GM19397 (cell line): ENCODE results near the gene RASSF4.

Source experiments
- ATAC-seq: cut with Tn5 transposase; IDR thresholded peaks from one replicate; pipeline ENCODE4 v1.9.1; 2021; ENCODE audit warnings: mild to moderate bottlenecking, moderate library complexity; ENCODE audit not compliant: unreplicated experiment

Gene RASSF4

DNA sequence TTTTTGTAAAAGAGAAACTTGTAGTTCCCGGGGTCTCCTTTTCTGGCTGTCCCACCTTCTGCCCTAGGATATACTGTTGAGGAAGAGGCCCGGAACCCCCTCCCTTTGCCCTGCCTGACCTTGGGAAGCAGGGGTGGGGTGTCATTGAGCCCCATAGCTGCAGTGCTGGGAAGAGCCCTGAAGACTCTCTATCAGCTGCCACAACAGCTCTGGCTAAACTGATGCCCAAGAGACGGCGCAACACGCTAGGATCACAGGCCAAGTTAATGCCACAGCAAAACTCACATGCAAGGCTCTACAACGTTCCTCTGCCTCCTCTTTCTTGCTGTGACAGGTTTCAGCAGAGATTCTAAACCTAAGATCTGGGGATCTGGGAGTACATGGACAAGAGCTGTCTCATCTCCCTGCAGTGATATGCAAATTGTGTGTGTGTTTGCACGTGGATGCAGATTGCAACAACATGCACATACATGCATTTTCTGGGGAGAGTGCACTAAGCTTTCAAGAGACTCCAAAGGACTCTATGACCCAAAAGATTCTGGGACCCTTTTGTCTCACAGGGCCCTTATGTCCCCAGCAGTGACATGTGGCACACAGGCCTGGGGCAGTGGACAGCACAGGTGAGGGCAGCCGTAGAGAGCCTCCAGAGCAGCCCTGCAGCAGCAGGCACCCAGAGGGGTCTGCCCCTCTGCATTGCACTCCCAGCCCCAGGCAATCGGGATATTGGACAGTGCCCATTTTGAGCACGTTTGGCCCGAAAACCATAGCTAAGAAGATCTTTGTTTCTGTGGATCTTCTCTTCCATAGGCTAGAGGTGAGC, 2.5 kb downstream of the RASSF4 start:
- no peak for ATAC-seq

DNA sequence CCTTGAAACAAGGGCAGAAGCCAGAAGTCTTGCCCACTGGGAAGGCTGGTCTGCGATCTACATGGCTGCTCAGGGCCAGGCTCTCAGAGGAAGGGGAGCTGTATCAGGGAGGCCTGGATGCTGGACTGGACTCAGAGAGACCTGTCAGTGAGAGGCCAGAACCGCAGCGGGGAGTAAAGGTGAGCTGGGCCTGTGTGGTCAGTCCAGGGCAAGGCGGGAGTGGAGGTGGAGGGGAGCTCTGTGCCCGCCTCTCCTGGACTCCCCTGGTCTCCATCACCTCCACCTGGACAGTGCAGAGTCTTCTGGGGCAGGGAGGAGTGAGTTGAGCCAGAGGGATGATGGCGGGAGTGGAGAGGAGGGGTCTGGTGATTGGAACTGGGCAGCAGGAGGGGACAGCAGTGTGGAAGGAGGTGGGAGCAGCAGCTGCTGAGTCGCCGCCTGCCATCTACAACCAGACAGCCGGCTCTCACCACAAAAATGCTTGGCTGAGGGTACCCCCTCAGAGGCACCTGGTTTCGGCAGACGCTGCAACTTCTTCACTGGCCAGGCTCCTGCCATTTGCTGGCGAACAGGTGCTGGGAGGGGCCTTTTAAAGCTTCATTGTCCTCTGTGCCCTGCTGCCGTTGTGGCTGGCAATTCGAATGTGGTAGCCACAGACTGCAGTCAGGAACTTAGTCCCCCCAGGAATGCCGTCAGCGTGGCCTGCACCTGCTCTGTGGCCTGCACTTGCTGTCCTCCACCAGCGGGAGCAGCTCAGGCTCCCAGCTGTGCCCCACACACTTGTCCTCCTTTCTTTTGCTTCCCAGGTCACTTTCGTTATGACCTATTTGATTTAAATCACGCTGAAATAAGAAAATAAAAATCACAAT, 3.5 kb downstream of the RASSF4 start:
- no peak for ATAC-seq

DNA sequence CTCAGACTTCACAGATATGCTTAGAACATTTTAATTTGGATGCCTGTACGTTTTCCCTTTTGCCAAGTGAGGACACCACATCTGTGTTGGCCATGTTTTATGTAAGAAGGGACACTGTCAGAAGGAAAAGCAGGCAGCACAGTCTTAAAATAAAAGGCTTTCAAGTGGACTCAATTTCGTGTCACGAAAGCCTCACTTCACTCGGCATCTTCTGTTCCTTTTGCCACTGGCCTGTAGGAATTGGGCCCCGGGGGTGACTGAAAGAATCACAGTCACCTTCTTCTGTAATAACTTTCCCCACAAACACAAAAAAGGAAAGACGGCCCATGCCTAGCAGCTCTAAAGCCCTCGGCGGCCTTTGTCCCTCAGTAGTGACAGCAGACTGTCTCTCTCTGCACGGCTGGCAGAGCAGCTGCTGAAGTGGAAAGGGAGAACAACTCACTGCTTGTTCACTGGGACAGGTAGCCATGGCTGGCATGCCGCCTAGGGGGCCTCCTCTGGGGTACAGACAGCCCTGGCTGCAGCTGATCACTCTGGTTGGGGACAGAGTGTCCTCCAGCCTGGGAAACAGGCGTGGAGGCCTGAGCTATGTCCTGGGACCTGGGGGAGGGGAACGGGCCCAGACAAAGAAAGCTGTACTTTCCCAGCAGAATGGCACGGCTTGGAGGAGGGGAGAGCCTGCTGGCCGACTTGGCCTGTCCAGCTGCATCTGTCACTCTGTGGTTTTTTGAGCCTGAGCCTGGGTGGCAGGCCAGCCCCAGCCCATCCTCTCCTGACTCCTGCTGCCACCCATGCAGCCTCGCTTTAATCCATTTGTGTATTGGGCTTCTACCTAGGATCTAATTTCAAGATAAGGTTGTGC, 4.4 kb downstream of the RASSF4 start:
- ATAC-seq: peak; percentile 17

DNA sequence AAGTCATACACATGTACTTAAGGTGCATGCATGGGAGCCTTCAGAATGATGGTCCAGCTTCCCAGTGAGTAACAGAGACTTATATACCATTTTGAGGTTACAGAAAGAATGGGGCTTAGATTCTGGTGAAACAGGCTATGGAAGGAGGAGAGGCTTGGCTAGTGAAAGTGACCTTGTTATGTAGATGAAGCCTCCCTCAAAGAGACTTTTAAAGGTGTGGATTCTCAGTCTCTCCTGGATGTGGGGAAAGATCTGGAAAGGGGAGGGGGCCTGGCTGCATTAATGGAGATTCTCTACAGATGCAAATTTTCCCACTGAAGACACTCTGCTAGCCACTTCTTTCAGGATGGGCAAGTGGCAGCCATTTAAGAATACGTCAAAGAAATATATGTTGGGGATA, 5.5 kb downstream of the RASSF4 start:
- no peak for ATAC-seq

DNA sequence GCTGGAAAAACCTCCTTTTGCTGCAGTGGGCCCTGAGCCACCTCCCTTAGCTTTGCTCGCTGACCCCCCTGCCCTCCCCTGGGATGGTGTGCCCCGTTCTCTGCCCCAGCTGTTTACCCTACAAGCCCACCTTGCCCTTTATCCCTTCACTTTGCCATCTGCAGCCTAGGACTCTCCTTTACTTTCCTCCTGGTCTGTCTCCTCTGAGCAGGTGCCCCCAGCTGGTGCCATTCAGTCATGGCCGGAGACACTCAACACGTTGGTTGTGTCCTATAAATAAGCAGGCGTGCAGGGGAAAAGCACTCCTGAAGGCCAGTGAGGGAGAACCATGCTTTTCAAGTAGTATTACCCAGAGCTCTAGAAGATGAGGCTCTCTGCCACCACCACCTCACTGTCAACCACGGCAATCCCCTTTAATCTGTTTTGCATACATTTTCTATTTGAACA, 6.1 kb downstream of the RASSF4 start:
- ATAC-seq: peak; percentile 43

DNA sequence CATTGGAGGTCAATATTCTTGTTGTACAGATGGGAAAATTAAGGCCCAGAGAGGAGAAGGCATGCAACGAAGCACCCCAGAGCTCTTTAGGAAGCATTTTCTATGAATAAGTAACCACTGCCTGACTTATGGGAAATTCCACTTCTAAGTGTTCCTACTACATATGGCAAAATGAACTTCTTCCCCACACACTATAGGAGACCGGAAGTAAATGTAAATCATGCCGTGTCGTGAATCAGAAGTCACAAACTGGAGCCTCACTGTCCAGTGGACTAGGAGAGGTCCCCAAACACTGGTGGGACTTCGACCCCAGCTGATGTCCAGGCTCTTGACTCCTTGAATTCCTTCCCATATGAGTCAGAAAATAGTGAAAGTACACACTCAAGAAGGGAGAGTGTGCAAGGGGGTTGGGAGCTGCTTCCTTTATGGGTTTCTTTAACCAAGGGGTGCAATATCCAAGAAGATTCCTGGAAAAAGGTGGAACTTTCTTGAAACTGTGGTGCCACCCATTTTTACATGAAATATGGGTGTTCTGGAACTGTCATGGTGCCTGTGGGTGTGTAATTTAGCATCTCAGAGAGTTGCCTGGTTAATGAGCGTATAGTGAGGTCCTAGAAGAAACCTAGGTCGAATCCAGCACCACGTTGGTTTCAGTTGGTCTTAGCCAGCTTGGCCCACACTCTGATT, 6.7 kb downstream of the RASSF4 start:
- peak; percentile 25 for ATAC-seq

DNA sequence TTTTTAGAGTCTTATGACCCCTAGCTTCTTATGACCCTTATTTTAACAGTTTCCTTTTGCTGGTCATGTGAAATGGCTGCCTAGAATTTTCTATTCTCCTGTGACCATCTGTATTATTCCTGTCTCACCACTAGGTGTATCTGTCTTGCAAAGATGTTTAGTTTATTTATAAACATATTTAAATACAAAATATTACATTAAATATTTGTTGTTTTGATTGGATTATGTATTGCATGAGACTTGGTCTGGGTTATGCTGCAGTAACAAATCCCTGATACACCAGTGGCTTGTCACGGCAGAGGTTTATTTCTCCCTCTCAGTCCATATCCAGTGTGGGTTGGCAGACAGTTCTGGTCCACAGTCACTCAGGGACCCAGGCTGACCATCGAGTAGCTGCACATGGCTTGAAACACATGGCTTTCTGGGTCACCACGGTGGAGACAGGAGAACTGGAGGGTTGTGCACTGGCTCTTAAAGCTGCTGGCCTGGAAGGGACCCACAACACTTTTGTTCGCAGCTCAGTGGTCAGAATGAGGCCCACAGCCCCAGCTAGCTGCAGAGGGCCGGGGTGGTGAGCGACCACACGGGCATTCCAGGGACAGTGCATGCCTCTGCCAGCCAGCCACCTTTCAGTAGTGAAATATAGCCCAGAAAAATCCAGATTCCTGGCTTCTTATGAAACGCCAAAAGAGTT, 7.4 kb downstream of the RASSF4 start:
- ATAC-seq: no peak

DNA sequence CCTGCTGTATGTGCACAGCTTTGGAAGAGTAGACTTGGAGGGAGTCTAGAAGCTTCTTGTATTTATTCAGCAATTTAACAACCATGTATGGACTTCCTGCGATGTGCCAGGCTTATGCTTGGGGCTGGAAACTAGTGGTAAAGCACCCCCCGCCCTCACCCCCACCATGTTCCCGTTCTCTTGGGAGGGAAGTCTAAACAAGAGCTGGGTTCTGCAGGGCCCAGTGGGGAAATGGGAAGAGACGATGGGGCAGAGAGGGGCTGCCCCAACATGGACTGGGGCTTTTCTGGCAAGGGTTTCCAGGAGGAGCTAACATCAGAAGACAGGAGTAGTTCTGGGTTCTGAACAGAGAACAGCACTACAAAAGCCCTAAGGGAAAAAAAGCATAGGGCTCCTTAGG, 8.0 kb downstream of the RASSF4 start:
- no peak for ATAC-seq

DNA sequence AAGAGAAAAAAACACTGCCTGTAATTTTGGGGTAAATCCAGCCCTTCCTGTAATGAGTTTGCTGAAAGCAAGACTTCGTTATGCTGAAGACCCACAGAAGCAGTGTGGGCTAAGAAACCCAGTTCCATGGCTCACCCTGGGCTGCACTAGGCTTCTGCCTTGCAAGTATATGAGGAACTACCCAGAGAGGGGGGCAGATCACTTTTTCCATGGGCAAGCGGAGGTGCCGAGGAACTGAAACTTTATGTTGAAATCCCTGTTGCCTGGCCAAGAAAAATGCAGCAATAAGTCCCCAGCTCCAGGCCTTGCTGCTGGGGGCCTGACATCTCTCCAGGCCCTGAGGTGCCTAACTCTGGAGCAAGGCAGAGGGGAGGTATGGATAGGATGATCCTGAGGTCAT, 8.5 kb downstream of the RASSF4 start:
- ATAC-seq: no peak

DNA sequence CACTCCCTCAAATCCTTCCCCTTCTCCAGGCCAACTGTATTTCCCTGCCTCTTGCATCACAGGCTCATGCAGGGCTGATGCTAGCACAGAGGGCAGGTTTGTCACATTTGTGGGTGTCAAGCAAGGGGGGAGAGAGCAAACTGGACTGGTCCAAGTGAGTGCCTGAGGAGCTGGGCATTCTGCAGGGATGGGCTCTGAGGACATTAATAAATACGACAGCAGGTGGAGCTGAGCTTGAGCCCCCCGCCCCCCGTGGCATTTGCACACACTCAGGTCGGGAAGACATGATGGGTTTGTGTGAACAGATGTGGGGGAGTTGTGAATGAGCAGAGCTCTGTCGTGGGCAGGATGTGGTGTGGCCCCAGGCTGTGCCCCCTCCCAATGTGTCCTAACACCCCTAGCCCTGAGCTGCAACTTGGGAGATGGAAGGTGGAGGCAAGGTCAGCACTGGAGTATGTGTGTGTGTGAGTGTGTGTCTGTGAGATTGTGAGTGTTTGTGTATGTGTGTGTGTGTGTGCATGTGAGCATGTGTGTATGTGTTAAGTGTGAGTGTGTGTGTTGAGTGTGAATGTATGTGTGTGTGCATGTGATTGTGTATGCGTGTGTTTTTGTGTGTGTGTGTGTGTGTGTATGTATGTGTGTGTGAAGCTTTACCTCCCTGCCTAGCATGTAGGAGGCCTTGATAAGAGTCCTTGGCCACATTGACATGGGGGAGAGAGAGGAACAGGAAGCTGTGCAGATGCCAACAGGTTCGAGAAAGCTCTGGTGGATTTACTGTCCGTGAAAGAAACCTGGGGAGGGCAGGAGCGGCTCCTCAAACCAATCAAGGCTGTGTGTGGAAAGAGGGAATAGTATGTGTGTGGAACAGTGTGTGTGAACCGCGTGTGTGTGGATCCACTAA, 9.1 kb downstream of the RASSF4 start:
- no peak for ATAC-seq

DNA sequence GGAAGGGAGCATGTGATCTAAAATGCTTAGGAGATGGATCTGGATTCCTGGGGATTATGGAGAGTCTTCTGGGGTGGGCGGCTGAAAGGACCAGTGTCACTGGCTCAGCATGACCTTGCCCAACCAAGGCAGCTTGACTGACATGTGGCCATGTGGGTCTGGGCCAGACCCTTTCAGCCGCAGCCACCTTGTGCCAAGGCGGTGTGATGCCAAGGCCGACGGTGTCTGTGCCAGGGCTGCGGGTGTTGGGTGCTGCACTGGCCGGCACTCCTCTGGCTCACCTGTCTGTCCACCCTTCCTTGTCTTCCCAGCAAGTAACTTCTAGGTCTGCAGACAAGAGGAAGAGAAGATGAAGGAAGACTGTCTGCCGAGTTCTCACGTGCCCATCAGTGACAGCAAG, 10.3 kb downstream of the RASSF4 start:
- ATAC-seq: no peak

DNA sequence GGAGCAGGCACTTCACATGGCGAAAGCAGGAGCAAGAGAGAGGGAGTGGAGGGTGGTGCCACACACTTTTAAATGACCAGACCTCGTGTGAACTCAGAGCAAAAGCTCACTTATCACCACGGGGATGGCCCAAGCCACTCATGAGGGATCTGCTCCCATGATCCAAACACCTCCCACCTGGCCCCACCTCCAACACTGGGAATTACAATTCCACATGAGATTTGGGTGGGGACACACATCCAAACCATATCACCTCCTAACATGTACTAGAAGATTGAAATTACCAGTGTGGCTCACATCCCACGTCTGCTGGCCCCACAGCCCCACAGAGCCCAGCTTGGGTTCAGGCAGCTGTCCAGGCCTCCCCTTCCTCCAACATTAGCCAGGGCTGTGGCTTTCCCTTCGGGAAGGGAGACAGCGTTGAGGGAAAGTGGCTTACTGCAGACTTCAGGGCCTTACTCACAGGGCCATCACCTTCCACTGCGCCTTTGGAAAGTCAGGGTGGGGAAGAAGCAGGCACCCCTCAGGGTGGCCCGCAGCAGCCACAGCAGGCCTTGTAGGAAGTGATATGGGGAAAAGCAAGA, 11.3 kb downstream of the RASSF4 start:
- ATAC-seq: no peak

DNA sequence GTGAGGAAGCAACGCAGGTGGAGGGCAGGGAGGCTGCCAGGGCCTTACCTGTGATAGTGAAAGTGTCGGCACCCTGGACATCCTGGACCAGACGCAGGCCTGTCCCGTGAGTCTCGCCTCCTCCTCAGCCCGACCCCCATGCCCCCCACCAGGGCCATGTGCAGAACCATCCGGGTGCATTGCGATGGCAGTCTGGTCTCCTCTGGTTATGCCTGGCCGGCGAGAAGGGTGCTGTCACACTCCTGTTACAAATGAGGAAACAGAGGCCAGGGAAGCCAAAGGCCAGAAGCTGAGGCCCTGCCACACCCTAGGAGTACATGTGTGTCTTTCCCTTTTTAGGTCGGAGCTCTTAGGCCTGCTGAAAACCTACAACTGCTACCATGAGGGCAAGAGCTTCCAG, 11.8 kb downstream of the RASSF4 start:
- ATAC-seq: no peak

DNA sequence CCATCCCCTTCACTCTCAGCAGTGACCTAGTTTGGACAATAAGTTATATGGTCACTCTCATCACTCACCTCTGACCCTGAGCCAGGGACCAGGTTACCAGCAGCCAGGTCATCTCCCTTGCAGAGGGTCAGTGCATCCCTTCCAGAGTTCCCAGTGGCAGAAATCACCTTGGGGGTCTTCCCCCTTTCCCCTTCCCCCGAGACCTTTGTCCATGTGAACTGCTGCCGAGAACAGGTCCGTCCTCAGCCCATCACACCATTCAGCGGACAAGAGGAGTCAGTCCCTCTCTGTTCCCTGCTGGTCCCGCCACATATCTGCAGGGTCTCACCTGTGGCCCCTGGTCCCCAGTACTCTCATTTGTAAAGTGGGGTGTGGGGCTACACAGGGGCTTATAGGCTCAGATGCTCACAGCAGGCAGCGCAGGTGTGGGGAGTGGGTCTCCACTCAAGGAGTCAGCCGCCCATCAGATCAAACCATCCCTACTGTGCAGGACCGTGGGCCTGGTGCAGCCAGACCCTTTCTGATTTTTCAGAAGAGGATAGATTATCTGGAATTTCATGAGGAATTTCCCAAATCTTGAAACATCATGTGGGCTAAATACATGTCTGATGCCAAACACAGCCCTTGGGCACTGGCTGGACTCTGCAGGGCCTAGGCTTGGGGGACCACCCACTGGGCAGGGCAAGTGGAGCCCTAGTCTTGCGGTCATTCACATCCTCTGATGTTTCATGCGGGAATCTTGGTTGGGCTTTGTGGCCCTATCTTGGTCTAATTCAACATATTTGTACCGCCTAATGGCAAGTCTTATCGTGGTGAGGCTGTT, 12.5 kb downstream of the RASSF4 start:
- no peak for ATAC-seq

DNA sequence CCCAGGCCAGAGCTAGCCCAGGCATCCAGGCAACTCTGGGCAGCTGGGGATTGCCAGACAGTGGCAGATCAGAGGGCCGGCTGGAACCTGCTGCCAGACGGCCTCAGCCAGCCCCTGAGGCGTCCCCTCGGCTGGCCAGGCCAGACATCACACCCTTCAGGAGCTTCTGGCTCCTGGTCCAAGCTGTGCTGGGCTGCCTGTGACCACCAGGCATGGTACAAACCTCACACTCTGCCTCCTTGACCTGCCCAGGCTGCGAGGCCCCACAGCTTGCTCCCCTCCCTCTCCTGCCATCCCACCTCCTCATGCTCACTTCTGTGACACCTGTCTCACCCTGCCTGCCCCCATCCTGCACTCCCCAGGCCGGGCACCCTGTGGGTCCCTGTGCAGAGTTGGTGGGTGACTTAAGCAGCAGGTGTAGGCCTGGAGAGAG, 13.3 kb downstream of the RASSF4 start:
- no peak for ATAC-seq

DNA sequence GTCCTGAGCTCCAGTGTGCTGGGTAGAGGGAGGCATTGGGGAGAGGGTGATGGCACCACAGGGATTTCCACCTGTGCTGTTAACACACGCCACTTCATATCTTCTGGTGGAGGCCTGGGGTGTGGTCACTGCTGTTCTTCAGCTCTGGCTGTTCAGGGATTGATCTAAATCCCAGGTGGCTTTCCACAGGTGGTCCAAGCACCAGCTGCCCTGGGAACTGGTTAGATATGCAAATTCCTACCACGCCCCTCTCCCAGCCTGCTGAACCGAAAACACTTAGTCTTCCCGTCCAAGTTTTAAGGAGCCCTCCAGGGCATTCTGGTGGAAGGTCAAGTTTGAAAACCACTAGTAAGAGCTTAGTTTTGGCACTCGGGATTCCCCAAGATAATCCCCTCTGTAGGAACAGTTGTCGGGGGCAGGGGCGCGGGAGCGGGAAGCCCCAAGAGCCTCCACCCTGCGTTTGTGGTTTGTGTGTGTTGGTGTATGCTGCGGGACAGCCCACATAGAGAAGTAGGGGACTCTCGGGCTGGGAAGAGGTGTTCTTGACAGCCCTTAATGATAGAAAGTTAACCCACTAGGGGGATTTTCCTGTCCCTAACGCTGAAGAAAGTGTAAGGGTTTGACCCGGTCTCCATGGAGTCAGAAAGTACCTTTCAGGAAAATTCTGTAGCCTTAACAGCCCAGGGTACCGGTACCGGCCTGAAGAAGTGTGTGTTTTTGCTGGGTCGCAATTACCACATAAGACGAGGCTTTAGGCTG, 13.9 kb downstream of the RASSF4 start:
- ATAC-seq: no peak

DNA sequence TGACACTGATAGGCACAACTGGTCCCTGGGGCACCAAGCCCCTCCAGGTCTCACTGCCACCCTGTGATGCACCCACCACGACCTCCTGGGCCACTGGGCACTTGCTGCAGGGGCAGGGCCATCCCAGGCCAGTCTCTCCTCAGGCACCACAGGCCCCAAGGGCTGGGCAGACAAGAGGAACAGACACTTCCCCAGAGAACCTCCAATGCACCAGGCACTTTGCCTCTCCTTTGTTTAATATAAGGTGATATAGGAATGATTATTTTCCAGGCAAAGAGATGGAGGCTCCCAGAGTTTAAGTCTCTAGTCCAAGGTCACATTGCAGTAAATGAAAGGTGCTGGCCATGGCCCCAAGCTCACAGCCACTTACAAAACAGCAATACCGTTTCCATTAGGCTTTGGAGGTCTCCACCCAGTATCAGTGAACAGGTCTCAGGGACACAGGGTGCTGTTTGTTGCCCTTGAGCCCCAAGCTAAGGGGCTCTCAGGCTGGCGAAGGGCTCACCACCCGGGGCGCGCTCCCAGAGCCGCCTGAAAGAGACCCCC, 14.6 kb downstream of the RASSF4 start:
- no peak for ATAC-seq
